A549 (cell line): Measurements from ENCODE around the gene ZFPL1.
A peak's percentile ranks its signal among the peaks of the same experiment; 100 is the strongest.

ENCODE experiments used
- ESRRA ChIP-seq: fragments of 150-350 bp; IDR thresholded peaks from 2 replicates; pipeline ENCODE4 v1.6.1; 2014; ENCODE audit warnings: mild to moderate bottlenecking, low read length, borderline replicate concordance
- RAD21 ChIP-seq, 2 experiments: fragments of >200 bp in 1 of 2; sonication (Bioruptor Twin) in 1 of 2; formaldehyde crosslinking in 1 of 2; IDR thresholded peaks in 1 of 2; conservative IDR thresholded peaks in 1 of 2; 2 replicates in 1 of 2; 3 replicates in 1 of 2; pipeline ENCODE4 v1.6.1; 2012 to 2018; ENCODE audit warnings: inconsistent platforms in 1 of 2
- RFX5 ChIP-seq: fragments of 450-650 bp; IDR thresholded peaks from 2 replicates; pipeline ENCODE4 v1.7.1; 2014; ENCODE audit warnings: antibody characterized with exemption, mild to moderate bottlenecking, moderate library complexity

- TF ChIP-seq RFX5 (no peak), ESRRA (no peak), RAD21 (conservative IDR thresholded peaks at IDR 0.05 in 1 of 2, IDR thresholded peaks at IDR 0.05 in 1 of 2) (peak; percentile 41 to 48; a peak in 3 of 5 replicates)
Measured at GRCh38 chr11:65078151-65078550, 5.9 kb upstream of the ZFPL1 start.
